ENCODE data around the gene ASPSCR1. TPM values are rescaled to one million over a fixed set of nuclear protein-coding genes. Genes with fewer than 3 reads are reported as not detected.
A peak's percentile ranks its signal among the peaks of the same experiment; 100 is the strongest.

Gene ASPSCR1
- total RNA-seq, 1 donor from 2014 or later = 27.5 TPM

GRCh38 chr17:81940538-81941483, 36.6 kb upstream of the ASPSCR1 start:
- DNase-seq = no peak
- Histone ChIP-seq H3K4me1 (peaks cover 47% of the 10 kb centered on the region), H3K27ac (replicated peaks) (peak overlapping the region; percentile 78), H3K9me3 (replicated peaks) (no peaks in the 10 kb centered on the region), H3K27me3 (ENCODE audit: low read depth) (peaks cover 42% of the 10 kb centered on the region), H3K4me3 (peak overlapping the region; percentile 64), H3K36me3 (no peaks in the 10 kb centered on the region)
- no peak for TF ChIP-seq CTCF (IDR thresholded peaks at IDR 0.05; ENCODE audit: borderline replicate concordance)
- intact Hi-C loops (cut with micrococcal nuclease) = no loop called here

GRCh38 chr17:81941484-81942166, 35.8 kb upstream of the ASPSCR1 start:
- intact Hi-C loops (cut with micrococcal nuclease) = no loop called here
- peak overlapping the region; percentile 64 for H3K4me3 ChIP-seq
- TF ChIP-seq CTCF (IDR thresholded peaks at IDR 0.05; ENCODE audit: borderline replicate concordance) = no peak
- H3K27ac ChIP-seq (replicated peaks) = peak overlapping the region; percentile 78
- H3K36me3 ChIP-seq = no peaks in the 10 kb centered on the region
- H3K9me3 ChIP-seq (replicated peaks) = no peaks in the 10 kb centered on the region
- peak; percentile 61 for DNase-seq
- H3K4me1 ChIP-seq = peaks cover 45% of the 10 kb centered on the region
- peaks cover 42% of the 10 kb centered on the region for H3K27me3 ChIP-seq (ENCODE audit: low read depth)

GRCh38 chr17:81942167-81942553, 35.3 kb upstream of the ASPSCR1 start:
- H3K9me3 ChIP-seq (replicated peaks) = no peaks in the 10 kb centered on the region
- H3K27ac ChIP-seq (replicated peaks) = peak overlapping the region; percentile 78
- peaks cover 40% of the 10 kb centered on the region for H3K4me1 ChIP-seq
- no peak for TF ChIP-seq CTCF (IDR thresholded peaks at IDR 0.05; ENCODE audit: borderline replicate concordance)
- H3K27me3 ChIP-seq (ENCODE audit: low read depth) = peaks cover 42% of the 10 kb centered on the region
- no peaks in the 10 kb centered on the region for H3K36me3 ChIP-seq
- intact Hi-C loops (cut with micrococcal nuclease) = no loop called here
- no peak for DNase-seq
- H3K4me3 ChIP-seq = peak overlapping the region; percentile 64

DNA sequence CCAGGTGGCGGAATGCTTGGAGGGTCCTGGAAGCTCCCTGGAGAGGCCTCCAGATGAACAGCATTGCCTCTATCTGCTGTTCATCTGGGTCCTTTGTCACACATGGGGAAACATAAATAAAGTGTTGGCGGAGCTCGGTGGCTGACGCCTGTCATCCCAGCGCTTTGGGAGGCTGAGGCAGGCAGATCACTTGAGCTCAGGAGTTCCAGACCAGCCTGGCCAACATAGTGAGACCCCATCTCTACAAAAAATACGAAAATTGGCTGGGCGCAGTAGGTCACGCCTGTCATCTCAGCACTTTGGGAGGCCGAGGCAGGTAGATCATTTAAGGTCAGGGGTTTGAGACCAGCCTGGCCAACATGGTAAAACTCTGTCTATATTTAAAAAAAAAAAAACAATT, 32.6 kb upstream of the ASPSCR1 start:
- no peak for TF ChIP-seq CTCF (IDR thresholded peaks at IDR 0.05; ENCODE audit: borderline replicate concordance)
- Histone ChIP-seq H3K27me3 (ENCODE audit: low read depth) (peaks cover 34% of the 10 kb centered on the region), H3K27ac (replicated peaks) (no peak overlapping the region), H3K9me3 (replicated peaks) (no peaks in the 10 kb centered on the region), H3K4me1 (peaks cover 18% of the 10 kb centered on the region), H3K36me3 (no peaks in the 10 kb centered on the region), H3K4me3 (no peak overlapping the region)
- no peak for DNase-seq
- intact Hi-C loops (cut with micrococcal nuclease) = no loop called here

DNA sequence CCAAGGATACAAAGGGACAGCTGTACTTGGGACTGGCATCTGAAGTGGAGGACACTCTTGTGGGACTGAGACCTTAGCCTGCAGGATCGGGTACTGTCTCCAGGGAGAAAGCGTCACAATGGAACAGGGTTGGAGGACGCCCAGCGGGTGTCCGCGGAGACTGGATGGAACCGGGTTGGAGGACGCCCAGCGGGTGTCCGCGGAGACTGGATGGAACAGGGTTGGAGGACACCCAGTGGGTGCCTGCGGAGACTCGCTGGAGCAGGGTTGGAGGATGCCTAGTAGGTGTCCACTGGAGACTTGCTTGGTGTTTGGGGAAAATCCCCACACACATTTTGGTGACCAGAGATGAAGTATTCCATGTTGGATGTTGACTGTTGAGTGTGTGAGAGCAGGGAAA, 30.2 kb upstream of the ASPSCR1 start, which contains the start of gene MYADML2:
MYADML2 (minus strand) TSS at position 45 of the 400 bp plus-strand sequence. CDS start 5,492 bp downstream, outside the sequence.
- intact Hi-C loops (cut with micrococcal nuclease) = no loop called here
- no peaks in the 10 kb centered on the region for H3K9me3 ChIP-seq (replicated peaks)

More for the DNA sequence above, 30.2 kb upstream of the ASPSCR1 start, which contains the start of gene MYADML2:
- Histone ChIP-seq H3K36me3 (no peaks in the 10 kb centered on the region), H3K4me1 (no peaks in the 10 kb centered on the region), H3K27ac (replicated peaks) (no peak within 1 kb of the TSS), H3K27me3 (ENCODE audit: low read depth) (peaks cover 22% of the 10 kb centered on the region), H3K4me3 (no peak within 1 kb of the TSS)
- DNase-seq = no peak
- no peak for TF ChIP-seq CTCF (IDR thresholded peaks at IDR 0.05; ENCODE audit: borderline replicate concordance)

Data from left ventricle myocardium inferior (tissue), 1 donor.